Measurements from ENCODE around the gene CREG1.

Gene CREG1

DNA sequence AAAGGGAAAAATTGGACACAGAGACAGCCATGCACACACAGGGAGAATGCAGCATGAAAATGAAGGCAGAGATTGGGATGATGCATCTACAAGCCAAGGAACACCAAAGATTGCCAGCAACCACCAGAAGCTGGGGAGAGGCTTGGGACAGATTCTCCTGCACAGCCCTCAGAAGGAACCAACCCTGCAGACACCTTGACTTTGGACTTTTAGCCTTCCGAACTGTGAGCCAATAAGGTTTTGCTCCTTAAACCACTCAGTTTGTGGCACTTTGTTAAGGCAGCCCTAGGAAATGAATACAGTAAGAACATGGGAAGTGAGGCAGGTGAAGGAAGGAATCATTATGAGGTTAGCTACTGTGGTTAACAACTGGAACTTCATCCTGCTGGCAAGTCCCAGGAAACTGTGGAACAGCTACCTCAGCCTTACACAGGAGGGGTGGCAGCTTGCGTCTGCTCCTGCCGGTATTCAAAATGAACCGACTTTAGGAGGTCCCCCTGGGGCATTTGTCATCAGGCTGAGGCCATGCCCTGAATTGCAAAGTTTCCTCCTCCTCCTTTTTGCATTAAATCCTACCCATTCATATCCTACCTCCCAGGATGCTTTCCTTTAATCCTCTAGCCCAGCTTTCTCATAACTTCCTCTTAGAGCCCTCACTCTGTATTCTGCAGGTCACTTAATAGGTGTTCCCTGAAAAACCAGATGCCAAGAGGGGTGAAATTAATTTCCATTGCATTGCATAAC, 50.7 kb downstream of the CREG1 start:
- DNase-seq, result no peak

DNA sequence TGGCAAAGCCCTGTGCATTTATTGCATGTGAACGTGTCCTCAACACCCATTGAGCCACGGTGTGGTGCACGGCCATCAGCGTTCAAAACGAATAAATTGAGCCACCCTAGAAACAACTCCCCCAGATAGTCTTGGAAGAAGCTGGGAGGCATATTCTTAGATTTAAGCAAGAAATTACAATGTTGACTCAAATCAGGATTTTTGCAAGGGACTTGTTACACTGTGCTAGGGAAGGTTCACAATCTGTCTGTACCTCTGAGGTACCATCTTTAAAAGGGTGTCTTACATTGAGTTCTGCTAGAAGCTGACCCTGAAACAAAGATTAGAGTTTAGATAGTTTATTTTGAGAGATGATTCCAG, 51.4 kb downstream of the CREG1 start:
- DNase-seq, result no peak

DNA sequence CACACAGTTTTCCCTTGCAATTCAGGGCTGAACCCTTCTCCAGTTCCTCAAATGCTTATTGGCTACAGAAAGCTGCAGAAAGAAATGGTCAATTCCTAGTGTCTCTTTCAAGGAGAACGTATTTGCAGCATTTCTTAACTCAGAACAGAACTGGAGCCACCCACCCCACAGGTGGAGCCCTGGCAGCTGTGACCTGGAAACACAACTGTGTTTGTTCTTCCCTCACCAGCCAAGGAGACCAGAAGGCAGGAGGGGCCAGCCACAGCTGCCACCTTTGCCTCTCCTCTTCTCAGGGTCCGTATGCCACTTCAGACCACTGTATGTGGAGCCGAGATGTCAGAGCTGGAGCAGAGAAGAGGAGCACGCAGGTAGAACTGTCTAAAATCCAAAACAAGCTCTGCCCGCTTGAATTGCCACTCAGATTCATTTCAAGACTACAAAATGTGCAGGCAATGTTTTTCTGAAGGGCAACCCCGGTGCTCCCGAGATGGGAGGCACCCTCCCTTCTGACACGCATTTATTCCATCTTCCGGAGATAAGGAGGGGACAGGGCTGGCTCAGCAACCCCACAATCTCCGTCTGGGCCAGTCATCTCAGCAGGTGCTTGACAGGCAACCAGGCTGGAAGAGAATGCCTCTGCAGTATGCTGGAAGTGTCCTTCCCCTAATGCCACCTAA, 51.9 kb downstream of the CREG1 start:
- DNase-seq, result no peak

DNA sequence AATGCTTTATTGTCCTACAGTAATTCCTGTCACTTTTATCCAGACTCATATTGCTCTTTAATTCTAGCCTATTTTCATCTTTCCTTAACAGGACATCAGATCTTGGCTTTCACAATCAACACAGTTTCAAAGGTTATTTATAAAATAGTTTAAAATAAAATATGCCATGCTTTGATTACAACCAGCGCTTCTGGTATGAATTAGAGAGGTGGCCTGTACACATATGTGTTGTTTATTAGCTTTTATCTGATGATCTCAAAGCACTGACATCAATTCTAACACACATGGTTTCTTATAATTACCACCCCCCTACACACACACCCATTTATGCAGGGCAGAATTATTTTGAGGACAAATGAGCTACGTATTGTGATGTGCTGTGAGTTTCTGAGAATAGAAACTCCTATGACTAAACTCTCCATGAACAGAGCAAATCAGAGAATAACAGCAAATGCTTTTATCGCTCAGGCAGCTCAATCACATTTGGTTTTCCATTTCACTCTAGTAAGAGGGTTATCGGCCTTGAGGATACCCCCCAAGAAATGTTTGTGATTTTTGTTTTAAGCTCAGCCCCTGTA, 53.2 kb downstream of the CREG1 start:
- peak; percentile 33 to 71 for DNase-seq

DNA sequence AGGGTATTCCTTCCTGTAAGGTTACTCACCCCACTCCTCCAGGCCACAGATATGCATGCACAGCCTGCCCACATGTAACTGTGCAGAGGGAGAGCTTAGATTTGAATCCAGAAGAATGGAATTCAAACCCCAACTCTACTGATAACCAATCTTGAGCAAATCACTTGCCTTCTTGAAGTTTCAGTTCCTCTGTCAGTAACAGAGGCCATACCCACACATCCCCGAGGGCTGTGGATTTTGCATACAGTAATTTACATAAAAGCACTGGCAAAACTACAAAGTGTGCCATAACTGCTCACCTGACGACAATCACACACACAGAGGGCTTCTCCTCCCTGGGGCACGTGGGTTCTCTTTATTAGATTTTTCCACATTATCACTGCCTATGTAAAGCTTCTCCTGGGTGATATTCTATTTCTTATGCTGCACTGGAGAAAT, 53.9 kb downstream of the CREG1 start:
- peak; percentile 50 to 56 for DNase-seq

DNA sequence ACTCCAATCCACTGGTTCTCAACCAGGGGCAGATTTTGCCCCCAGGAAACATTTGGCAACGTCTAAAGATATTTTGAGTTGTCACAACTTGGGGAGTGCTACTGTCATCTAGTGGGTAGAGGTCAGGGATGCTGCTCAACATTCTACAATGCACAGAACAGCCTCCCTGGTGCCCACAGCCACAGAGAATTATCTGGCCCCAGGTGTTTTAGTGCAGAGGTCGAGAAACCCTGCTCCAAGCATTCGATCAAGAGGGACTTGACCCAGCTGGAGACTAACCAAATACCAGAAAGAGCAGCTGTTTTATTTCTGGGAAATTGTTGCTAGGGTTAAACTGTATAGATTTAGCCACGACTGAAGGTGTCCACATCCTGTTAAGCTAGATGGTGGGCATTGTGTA, 54.5 kb downstream of the CREG1 start:
- DNase-seq, result no peak

DNA sequence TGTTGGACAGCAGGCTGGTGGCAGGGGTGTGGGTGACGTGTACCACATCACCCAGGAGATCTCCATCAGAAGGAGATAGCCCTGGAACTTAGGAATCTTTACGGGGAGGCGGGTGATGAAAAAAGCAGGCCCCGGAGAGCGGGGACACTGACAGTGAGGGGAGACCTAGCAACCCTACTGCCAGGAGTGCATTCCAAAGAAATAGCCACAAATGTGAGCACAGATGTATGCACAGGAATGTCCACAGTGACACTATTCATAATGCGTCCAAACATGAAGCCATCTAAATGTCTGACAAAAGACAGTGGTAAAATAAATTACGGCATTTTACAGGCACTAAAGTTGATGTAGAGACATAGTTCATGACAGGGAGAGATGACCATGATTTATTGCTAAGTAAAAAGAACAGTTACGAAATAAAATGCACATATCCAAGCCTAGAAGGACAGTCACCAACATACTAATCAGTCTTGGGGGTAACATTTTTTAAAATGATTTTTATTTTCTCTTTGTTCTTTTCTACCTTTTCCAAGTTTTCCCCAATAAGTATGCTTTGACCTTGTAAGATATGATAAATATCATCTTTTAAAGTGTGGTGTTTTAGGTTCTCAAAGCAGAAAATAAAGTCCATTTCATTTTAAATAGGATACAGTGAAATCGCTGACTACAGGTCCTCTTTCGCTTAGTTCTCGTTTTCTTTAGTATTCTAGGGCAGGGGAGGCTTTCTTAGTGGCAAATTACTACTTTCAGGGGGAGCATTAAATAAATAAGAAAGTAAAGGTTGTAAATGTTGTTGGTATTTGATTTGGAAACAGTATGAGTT, 56.6 kb downstream of the CREG1 start:
- no peak for DNase-seq

DNA sequence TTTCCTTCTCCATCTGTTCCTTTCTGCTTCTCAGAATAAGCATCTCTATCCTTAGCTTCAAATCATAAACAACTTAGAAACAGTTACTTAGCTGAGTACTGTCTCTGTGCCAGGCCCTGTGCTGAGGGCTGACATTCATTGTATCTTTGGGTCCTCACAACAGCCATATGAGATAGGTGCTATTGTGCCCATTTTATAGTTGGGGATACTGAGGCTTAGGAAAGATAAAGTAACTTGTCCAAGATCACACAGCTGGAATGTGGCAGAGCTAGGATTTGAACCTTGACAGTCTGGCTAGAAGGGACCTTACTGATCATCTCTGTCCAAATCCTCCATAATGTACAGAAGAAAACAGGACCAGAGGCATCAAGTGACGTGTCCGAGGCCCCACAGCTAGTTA, 60.2 kb downstream of the CREG1 start:
- no peak for DNase-seq

DNA sequence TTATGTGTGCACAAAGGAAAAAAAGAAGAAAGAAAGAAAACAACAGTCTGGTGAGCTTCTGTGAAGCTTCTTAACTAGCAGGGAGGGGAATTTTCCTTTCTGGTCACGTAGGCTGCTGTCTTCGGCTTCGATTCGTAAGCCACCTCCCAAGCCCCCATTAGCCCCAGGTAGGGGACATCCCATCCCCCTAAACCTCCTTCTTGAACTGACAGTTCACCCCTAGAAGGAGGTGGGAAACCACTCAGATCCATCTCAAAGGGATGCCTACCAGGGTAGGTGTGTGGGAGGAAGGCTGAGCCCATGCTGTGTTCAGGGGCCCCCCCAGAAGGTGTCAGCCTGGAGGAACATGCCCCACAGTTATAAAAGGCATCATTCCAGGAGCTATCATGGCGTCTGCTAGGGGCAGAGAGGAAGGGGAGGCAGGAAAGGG, 61.1 kb downstream of the CREG1 start:
- peak; percentile 51 to 71 for DNase-seq

DNA sequence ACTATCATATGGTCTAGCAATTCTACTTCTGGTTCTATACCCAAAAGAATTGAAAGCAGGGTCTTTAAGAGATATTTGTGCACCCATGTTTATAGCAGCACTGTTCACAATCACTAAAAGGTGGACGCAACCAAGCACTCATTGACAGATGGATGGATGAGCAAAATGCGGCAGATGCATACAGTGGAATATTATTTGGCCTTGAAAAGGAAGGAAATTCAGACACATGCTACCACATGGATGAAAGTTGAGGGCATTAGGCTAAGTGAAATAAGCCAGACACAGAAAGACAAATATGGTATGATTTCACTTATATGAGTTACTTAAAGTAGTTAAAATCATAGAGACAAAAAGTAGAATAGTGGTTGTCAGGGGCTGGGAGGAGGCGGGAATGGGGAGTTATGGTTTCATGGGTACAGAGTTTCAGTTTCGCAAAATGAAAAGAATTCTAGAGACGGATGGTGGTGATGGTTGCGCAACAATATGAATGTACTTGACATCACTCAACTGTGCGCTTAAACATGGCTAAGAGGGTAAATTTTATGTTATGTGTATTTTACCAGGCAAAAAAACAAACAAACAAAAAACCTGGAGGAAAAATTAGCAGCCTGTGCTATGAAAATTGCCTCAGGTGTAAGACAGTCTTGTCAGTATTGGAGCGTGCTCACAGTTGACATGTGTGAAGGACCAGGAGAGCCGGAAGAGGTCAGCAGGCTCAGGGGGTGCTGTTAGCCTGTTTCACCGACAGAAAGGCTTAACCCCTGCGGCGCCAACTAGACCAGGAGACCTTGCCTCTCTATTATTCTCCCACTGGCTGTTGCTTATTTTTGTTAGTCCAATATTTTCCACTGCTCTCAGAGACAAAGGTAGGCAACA, 61.7 kb downstream of the CREG1 start:
- DNase-seq, result peak; percentile 23 to 59
